Calu3 (cell line): ENCODE results near the gene LHFPL6. TPM values are rescaled to one million over a fixed set of nuclear protein-coding genes. Genes with fewer than 3 reads are reported as not detected.

Source experiments
- BruUV-seq: library from RNA; stranded (reverse); fragments of 400-500 nt; replicated peaks from 2 replicates; lab custom pipeline; 2021; lab: Mats Ljungman, UMichigan
- CTCF ChIA-PET: fragments of 300-600 bp; sonication (Branson Sonifier 250); formaldehyde crosslinking; loops from one replicate; lab custom pipeline; 2022; ENCODE audit warnings: antibody characterized with exemption; lab: Charles Lee
- DNase-seq: peaks from one replicate; pipeline ENCODE4 v3.0.0; 2022
- H3K27ac Mint-ChIP-seq: one replicate; pipeline ENCODE4 v1.8.0; 2022; ENCODE audit warnings: mixed read lengths; ENCODE audit not compliant: unreplicated experiment
- H3K27me3 Mint-ChIP-seq: one replicate; pipeline ENCODE4 v1.8.0; 2022; ENCODE audit warnings: mixed read lengths; ENCODE audit not compliant: unreplicated experiment
- H3K36me3 Mint-ChIP-seq: one replicate; pipeline ENCODE4 v1.8.0; 2022; ENCODE audit warnings: mild to moderate bottlenecking, moderate library complexity, mixed read lengths; ENCODE audit not compliant: insufficient read depth, unreplicated experiment
- H3K4me1 Mint-ChIP-seq: one replicate; pipeline ENCODE4 v1.8.0; 2022; ENCODE audit warnings: mild to moderate bottlenecking, low read depth, mixed read lengths; ENCODE audit not compliant: unreplicated experiment
- H3K4me3 Mint-ChIP-seq: one replicate; pipeline ENCODE4 v1.8.0; 2022; ENCODE audit warnings: mild to moderate bottlenecking, low read depth, moderate library complexity, mixed read lengths; ENCODE audit not compliant: unreplicated experiment
- H3K9me3 Mint-ChIP-seq: one replicate; pipeline ENCODE4 v1.8.0; 2022; ENCODE audit warnings: low read depth, mixed read lengths; ENCODE audit not compliant: unreplicated experiment
- intact Hi-C: fragments of 100-400 bp; cut with micrococcal nuclease; formaldehyde crosslinking; loops from one replicate; pipeline ENCODE4 v1.10.0; 2022; ENCODE audit not compliant: unreplicated experiment
- total RNA-seq: library from RNA; stranded (reverse); gene quantifications from 2 replicates; pipeline ENCODE4 v1.2.3, GENCODE V29; 2022
- TF ChIP-seq, protein P1 (sequence below): fragments of 200-600 bp; IDR thresholded peaks from one replicate; pipeline ENCODE4 v1.8.0; 2022; ENCODE audit warnings: antibody characterized with exemption; ENCODE audit not compliant: unreplicated experiment

The LHFPL6 gene
- total RNA-seq, 1 experiment from 2014 or later, result not detected

DNA sequence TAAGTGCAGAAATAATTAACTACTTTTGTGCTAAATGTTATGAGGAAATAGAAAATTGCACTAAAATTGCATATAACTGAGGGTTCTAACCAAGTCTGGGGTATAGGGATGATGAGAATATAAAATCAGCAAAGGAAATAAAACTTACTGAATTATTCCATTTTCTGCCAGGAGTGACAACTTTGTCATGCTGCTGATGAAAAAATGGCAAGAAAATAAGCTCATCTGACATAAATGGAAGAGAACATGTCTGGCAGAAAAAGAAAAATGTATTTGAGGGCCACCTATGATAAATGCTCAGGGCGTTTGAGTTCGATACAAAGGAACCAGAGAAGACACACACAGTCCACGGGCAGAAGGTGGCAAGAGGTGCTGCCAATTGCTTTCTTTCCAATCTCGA lies 78.2 kb downstream of the LHFPL6 start:
- CTCF ChIA-PET, result interaction anchor here (0.6 kb wide), 1 partner anchor 202 kb away, joined by 3 read pairs; no protein-coding TSS in a partner anchor
- no peak for DNase-seq
- intact Hi-C loops, result no loop called here

DNA sequence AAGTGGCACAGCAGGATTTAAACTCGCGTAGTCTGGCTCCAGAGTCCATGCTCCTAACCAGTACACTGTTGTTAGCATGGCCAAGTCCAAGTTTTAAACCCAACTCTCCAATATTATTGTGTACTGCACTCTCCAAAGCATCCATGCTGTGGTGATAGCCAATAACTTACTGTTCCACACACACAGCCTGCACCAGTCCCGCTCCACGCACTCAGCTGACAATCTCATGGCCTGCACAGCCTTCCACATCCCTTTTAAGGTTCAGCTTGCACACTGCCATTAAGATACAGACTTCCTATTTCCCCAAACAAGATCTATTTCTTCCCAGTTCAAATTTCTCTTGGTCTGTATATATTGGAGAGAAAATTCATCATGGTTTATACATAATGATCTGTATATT lies 80.7 kb downstream of the LHFPL6 start:
- TF ChIP-seq, protein P1, sequence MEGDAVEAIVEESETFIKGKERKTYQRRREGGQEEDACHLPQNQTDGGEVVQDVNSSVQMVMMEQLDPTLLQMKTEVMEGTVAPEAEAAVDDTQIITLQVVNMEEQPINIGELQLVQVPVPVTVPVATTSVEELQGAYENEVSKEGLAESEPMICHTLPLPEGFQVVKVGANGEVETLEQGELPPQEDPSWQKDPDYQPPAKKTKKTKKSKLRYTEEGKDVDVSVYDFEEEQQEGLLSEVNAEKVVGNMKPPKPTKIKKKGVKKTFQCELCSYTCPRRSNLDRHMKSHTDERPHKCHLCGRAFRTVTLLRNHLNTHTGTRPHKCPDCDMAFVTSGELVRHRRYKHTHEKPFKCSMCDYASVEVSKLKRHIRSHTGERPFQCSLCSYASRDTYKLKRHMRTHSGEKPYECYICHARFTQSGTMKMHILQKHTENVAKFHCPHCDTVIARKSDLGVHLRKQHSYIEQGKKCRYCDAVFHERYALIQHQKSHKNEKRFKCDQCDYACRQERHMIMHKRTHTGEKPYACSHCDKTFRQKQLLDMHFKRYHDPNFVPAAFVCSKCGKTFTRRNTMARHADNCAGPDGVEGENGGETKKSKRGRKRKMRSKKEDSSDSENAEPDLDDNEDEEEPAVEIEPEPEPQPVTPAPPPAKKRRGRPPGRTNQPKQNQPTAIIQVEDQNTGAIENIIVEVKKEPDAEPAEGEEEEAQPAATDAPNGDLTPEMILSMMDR, result no peak
- H3K36me3 Mint-ChIP-seq, result no peaks in the 10 kb centered on the region
- H3K9me3 Mint-ChIP-seq, result no peaks in the 10 kb centered on the region
- no TSS peak for BruUV-seq
- H3K27ac Mint-ChIP-seq, result no peak overlapping the region
- no peak for DNase-seq
- CTCF ChIA-PET, result no interaction called here
- intact Hi-C loops, result no loop called here
- H3K27me3 Mint-ChIP-seq, result peaks cover 12% of the 10 kb centered on the region
- no peak overlapping the region for H3K4me3 Mint-ChIP-seq
- H3K4me1 Mint-ChIP-seq, result no peaks in the 10 kb centered on the region

More for the DNA sequence above, 78.2 kb downstream of the LHFPL6 start:
- Mint-ChIP-seq H3K9me3 (no peaks in the 10 kb centered on the region), H3K27me3 (no peaks in the 10 kb centered on the region), H3K36me3 (no peaks in the 10 kb centered on the region), H3K4me1 (no peaks in the 10 kb centered on the region), H3K27ac (no peak overlapping the region), H3K4me3 (no peak overlapping the region)
- TF ChIP-seq, protein P1, result no peak
- no TSS peak for BruUV-seq

- no peaks in the 10 kb centered on the region for H3K4me1 Mint-ChIP-seq
- CTCF ChIA-PET, result no interaction called here
Observed at GRCh38 chr13:39521701-39522100, 81.3 kb downstream of the LHFPL6 start.

GRCh38 chr13:39516096-39516495 lies 86.9 kb downstream of the LHFPL6 start:
- DNase-seq, result no peak
- Mint-ChIP-seq H3K36me3 (no peaks in the 10 kb centered on the region), H3K4me3 (no peak overlapping the region), H3K27me3 (peaks cover 37% of the 10 kb centered on the region), H3K27ac (no peak overlapping the region), H3K9me3 (no peaks in the 10 kb centered on the region), H3K4me1 (no peaks in the 10 kb centered on the region)
- TF ChIP-seq, protein P1, result no peak
- CTCF ChIA-PET, result no interaction called here
- no TSS peak for BruUV-seq
- intact Hi-C loops, result no loop called here

More at GRCh38 chr13:39521701-39522100, 81.3 kb downstream of the LHFPL6 start:
- TF ChIP-seq, protein P1, result no peak
- H3K4me3 Mint-ChIP-seq, result no peak overlapping the region
- H3K27me3 Mint-ChIP-seq, result peaks cover 18% of the 10 kb centered on the region
- intact Hi-C loops, result no loop called here
- H3K27ac Mint-ChIP-seq, result no peak overlapping the region
- DNase-seq, result no peak
- no peaks in the 10 kb centered on the region for H3K36me3 Mint-ChIP-seq
- no peaks in the 10 kb centered on the region for H3K9me3 Mint-ChIP-seq
- no TSS peak for BruUV-seq
